Inferior parietal cortex (tissue), 1 donor: ENCODE data around the gene TMEM244.
"Not testable (repeated sequence)": the region's sequence is repeated elsewhere in the genome, so short reads cannot be mapped to it uniquely, and the experiment has no call there.

Source experiments
- DNase-seq: peaks from one replicate; pipeline ENCODE4 v3.0.0-alpha.2; 2016; ENCODE audit errors: extremely low spot score

TMEM244 gene

DNA sequence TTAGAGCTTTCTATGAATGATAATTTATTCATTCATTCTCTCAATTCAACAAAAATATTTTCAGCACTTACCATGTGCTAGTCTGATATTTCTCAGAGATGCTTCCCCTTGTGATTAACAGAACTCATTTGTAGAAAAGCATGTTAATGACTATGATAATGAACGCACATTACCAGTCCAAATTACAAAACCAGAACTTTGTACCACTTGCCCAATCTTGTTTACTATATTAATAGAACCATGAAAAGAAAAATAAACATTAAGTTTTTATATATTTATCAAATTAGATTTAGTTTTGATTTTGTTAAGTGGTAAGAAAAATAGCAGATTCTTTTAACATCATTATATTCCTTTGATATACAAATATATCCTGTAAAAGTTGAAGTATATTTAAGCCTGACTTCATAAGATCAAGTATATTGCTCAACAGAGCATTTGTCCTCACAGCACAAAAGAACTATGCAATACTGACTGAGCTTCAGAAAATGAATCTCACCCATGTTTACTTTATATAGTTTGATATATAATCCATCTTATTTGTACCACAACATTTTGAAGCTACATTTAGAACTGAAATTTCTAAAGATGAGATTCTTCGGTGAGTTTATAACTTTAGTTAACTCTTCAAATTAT, 48.9 kb downstream of the TMEM244 start:
- DNase-seq: no peak

DNA sequence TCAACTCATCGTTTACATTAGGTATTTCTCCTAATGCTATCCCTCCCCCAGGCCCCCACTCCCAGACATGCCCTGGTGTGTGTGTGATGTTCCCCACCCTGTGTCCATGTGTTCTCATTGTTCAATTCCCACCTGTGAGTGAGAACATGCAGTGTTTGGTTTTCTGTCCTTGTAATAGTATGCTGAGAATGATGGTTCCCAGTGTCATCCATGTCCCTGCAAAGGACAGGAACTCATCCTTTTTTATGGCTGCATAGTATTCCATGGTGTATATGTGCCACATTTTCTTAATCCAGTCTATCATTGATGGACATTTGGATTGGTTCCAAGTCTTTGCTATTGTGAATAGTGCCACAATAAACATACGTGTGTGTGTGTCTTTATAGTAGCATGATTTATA, 54.0 kb downstream of the TMEM244 start:
- DNase-seq: not testable (repeated sequence)

DNA sequence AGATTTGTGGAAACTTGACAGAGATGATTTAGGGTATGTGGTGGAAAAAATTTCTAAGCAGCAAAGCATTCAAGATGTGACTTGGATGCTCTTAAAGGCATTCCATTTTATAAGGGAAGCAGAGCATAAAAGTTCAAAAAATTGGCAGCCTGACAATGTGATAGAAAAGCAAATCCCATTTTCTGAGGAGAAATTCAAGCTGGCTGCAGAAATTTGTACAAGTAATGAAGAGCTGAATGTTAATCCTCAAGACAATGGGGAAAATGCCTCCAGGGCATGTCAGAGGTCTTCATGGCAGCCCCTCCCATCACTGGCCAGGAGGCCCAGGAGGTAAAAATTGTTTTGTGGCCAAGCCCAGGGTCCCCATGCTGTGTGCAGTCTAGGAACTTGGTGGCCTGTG, 58.2 kb downstream of the TMEM244 start:
- not testable (repeated sequence) for DNase-seq

DNA sequence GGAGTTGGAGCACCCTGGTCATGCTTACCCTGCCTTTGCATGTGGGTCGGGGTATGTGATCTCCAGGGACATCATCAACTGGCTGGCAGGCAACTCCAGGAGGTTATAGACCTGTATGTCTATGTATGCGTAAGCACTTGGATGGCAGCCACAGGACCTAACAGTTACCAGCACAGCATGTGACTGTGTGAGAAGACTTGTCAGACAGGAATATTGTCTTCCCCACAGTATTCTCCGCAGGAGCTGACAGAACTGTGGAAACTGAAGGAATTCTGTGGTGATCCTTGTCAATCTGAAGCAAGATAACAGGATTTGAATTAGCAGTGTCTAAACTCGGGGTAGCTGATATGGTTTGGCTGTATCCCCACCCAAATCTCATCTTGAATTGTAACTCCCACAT, 59.2 kb downstream of the TMEM244 start:
- DNase-seq: no peak

DNA sequence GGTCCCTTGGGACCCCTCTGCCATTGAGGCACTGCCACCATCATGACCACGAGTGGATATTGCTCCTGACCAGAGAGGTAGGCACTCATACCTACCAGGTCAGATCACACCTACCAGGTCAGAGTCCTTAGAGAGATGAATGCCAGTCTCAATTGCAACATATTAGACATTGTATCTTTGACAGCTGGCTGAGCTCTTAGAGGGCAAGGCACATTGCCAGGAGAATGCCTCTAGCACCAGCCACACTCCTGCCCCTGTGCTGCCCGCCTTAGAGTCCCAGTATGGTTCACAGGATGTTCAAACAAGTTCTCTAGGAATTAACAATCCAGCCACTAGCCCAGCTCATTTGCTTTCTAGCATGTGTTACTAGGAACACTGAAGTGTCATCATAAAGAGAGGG, 65.9 kb downstream of the TMEM244 start:
- no peak for DNase-seq

DNA sequence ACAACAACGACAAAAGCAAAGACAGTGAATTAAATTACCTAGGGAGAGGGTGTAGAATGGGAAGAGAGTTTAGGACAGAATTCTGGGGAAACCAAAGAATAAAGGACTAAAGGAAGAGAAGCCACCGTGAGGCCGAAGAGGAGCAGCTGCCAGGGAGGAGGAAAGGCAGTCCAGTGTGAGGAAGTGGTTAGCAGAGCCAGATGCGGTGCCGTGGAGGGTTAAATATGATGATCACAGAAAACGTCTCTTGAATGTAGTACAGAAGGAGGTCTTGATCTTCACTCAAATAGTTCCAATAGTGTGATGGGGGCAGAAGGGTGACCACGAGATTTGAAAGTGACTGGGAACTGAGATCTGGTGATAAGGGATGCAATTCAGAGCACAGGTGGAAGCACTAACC, 67.7 kb downstream of the TMEM244 start:
- DNase-seq: no peak

DNA sequence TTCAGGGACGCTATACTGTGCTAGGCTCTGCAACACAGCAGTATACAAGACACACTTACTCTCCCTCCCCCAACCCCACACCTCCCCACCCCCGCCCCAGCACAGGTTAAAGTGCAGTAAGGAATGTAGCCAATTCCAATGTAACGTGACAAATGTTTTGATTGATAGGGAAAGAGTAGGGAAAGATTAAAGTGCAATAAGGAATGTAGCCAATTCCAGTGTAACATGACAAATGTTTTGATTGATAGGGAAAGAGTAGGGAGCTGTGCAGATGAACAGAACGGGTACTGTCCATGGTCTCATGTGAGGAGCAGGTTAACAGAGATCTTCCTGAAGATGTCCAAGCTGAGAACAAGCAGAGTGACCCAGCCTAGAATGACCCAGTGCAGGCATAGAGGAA, 69.1 kb downstream of the TMEM244 start:
- DNase-seq: no peak

DNA sequence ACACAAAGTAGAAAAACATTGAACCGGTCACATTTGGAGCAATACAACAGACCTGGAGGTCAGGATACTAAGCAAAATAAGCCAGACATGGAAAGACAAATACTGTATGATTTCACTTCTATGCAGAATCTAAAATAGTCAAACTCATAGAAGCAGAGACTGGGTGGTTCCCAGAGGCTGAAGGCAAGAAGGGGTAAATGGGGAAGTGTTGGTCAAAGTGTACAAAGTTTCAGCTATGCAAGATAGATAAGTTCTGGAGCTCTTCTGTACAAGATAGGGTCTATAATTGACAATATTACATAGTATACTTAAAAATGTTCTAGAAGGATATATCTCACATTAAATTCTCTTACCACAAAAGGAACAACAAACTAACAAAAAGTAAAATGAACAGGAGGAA, 70.3 kb downstream of the TMEM244 start:
- no peak for DNase-seq

DNA sequence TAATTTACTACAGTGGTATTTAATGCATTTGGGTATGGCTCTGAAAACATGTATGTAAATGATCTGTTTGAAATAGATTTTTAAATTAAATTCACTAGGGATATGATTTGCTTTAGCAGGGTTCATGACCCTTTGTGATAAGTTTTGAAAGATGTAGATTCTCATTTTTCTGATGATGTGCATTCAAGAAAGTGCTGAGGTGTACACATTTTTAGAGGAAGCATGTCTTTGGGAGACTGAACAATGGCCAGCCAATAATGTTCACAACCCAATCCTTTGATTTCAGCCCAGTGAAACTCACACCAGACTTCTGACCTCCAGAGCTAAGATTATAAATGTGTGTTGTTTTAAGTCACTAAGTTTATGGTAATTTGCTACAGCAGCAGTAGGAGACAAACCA, 71.1 kb downstream of the TMEM244 start:
- DNase-seq: no peak

DNA sequence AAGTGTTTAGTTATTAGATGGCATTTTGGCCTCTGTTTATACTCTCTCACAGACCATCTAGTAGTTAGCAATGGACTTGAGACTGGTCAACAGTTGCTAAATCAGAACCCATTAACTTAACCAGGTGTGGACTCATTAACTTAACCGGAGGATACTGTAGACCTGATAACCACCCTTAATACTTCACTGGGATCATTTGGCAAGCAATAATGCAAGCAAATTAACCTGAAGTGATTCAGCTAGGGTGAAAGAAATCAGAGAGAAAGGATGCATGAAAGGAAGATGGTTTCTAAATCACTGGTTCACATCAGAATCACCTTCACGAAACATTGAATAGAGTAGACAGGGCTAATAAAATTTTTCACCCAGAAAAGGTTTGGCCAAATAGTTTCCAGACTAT, 73.3 kb downstream of the TMEM244 start:
- DNase-seq: no peak

DNA sequence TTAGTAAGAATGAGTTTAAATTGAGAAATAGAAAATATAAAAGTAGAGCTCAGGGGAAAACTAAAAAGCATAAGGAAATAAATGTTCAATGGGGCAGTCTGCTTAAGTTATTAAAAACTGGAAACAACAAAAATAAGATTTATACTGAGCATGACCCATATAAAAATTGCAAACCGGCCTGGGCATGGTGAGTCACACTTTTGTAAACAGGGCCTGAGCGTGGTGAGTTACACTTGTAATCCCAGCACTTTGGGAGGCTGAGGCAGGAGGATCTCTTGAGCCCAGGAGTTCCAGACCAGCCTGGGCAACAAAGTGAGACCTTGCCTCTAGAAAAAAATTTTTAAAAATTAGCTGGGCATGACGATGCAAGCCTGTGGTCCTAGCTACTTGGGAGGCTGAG, 74.6 kb downstream of the TMEM244 start:
- DNase-seq: no peak

DNA sequence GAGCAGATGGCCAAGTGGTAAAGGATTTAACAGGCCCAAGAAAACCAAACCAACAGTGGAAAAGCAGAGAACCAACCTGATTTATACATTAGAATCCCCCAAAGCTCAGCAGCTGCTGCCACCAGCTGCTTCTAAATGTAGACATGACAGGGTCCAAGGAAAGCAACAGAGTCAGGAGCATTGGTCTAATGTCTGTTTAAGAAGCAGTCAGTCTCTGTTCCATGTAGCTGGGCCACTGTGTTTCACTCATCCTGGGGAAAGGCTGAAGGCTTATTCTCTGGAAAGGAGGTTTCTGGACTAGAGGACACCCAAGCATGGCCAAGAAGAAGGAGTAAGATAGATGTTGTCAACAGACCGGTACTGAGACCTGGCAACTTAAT, 75.4 kb downstream of the TMEM244 start:
- no peak for DNase-seq

DNA sequence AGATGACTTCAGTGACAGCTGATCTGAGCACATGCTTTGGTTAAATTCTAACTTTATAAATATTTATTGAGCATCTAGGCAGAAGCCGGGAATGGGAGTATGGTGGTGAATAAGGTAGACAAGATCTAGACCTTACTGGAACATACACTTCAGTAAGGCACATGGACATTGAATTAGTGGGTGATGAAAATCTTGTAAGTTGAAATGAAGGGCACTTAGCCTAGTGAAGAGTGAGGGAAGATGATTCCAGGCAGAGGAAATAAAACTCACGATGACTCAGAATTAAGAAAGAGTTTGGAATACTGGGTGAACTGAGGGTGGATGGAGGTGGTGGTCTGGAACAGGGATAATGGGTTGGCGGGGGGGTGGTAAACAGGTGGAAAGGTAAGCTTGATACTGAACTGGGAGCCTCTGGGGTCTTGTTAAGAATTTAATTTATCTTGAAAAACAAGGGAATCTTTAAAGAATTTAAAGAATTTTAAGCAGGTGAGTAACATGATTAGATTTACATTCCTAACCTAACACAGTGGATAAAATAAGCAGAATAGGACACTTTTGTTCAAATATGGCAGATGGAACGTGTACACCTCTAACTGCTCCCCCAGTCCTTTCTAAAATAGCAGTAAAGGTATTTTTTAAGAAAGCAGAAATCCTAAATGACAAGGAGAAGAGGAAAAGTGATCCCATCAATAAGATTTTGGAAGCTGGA, 75.9 kb downstream of the TMEM244 start:
- no peak for DNase-seq
